Activated naive CD4-positive, alpha-beta T cell treated with anti-CD3 and anti-CD28 coated beads, Interleukin-2, amount 50 U/mL, for 72 hours (primary cell): ENCODE measurements around the gene ZFHX3. TPM values are rescaled to one million over a fixed set of nuclear protein-coding genes. Genes with fewer than 3 reads are reported as not detected.

Experiments used
- ATAC-seq, 2 donors: fragments of 150-1000 bp; cut with Tn5 transposase; 2 replicates each; pipeline ENCODE4 v1.10.0; 2021; ENCODE audit warnings: mild to moderate bottlenecking in 2 of 2, moderate library complexity in 2 of 2
- DNase-seq, 2 donors: peaks; one replicate each; pipeline ENCODE4 v3.0.0; 2021 to 2022; ENCODE audit warnings: low spot score in 2 of 2
- H3K27ac Mint-ChIP-seq, 2 donors: one replicate each; pipeline ENCODE4 v1.8.0; 2022; ENCODE audit warnings: mild to moderate bottlenecking in 2 of 2, mixed read lengths in 2 of 2
- H3K36me3 Mint-ChIP-seq, 2 donors: one replicate each; pipeline ENCODE4 v1.8.0; 2022; ENCODE audit warnings: mixed read lengths in 2 of 2
- H3K9me3 Mint-ChIP-seq, 2 donors: one replicate each; pipeline ENCODE4 v1.8.0; 2022; ENCODE audit warnings: mixed read lengths in 2 of 2
- total RNA-seq, 2 donors: library from RNA; stranded (reverse); gene quantifications; one replicate each; pipeline ENCODE4 v1.2.3, GENCODE V29; 2022

The ZFHX3 gene
- total RNA-seq, 2 donors from 2014 or later, result 0.07 to 1.7 TPM

DNA sequence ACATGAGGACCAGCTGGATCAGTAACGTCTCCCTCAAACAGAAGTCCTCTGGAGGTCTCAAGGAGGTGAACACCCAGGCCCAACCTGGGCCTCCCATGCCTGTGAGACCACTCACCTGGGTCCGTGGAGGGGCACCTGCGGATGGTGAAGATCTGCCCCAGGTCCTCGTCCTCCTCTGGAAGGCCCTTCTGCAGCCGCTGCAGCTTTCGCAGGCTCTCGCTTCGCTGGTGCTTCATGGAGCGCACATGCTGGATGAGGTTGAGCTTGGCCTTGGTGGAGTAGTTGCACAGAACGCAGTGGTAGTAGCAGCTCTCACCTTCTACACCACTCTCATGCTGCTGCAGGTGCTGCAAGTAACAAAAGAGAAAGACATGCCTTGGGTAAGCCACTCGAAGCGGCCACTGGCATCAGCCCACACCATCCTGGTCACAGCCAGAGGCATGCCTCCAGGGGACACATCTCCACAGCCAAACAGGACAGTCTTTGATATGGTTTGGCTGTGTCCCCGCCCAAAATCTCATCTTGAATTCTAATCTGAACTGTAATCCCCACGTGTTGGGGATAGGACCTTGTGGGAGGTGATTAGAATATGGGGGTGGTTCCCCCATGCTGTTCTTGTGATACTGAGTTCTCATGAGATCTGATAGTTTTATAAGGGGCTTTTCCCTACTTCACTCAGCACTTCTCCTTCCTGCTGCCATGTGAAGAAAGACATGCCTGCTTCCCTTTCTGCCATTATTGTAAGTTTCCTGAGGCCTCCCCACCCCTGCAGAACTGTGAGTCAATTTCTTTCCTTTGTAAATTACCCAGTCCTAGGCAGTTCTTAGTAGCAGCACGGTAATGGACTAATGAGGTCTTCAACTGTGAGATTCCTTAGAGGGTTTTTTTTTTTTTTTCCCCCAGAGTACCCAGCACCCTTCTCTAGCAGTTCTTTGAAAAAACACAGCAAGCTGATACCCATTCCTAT lies 158.0 kb downstream of the ZFHX3 start:
- no peak for ATAC-seq
- peaks cover 0 to 7% of the 10 kb centered on the region in 2 donors for H3K9me3 Mint-ChIP-seq

DNA sequence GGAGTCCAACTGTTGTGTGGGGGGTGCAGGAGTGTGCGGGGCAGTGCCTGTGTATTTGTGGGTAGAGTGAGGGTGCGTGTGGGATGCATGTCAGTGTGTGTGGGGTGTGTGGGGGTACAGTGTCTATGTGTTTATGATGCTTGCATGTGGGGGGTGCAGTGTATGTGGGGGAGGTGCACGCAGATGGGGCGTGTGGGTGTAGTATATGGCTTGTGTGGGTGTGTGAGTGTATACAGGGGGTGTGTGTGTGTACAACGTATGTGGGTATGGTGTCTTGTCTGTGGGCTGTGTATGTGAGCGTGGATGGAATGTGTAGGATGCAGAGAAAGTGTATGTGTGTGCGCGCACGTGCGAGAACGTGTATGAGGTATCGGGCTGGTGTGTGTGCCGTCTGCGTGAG lies 160.4 kb downstream of the ZFHX3 start:
- H3K27ac Mint-ChIP-seq, result no peak overlapping the region
- H3K9me3 Mint-ChIP-seq, result peaks cover 0 to 7% of the 10 kb centered on the region in 2 donors
- ATAC-seq (no peak), DNase-seq (no peak)
- H3K36me3 Mint-ChIP-seq, result peaks cover 5 to 8% of the 10 kb centered on the region in 2 donors

More for the DNA sequence above, 158.0 kb downstream of the ZFHX3 start:
- Mint-ChIP-seq H3K36me3 (peaks cover 5 to 8% of the 10 kb centered on the region in 2 donors), H3K27ac (no peak overlapping the region)
- DNase-seq, result no peak

DNA sequence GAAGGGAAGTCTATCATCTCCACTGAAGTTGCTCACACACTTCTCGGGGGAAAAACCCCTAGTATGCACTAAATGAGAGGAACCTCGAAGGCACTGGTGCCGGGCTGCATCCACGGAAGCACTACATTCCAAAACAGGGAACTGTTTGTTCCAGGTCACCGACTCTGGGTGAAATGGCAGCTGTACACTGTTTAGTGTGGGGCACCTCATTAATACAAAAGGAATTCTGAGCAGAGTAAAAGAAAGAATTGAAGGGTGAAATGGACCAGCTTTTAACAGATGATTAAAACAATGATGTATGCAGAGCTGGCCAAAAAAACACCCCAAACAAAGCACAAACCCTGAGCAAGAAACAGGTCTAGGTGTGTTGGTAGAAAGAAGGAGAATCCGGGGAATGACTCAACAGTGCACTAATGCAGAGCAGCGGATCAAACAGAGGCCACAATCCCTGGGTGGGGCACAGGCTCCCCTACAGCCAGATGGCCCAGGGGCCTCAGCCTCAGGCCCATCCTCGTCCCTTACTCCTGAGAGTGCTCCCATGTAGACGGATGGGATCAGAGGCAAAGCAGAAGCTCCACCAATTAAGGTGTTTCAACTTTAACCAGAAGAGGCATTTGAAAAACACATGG lies 161.5 kb downstream of the ZFHX3 start:
- H3K36me3 Mint-ChIP-seq, result peaks cover 5 to 8% of the 10 kb centered on the region in 2 donors

DNA sequence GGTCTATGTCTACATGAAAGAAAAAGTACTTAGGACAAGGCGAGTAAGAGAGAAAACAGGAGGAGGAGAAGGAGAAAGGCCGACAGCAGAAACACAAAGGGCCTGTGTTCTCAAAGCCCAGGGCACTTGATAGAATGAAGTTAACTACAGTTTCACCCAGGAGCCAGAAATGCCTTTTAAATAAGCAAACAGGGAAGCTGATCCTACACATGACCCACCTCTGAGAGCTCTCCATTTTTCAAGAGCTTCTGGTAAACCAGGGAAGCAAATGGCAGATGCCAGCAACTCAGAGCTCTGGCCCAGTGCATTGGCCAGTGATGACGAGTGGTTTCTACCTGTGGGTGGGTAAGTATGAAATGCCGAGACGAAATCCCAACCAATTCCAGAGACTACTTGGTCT lies 163.4 kb downstream of the ZFHX3 start:
- Mint-ChIP-seq H3K9me3 (no peaks in the 10 kb centered on the region), H3K27ac (no peak overlapping the region), H3K36me3 (no peaks in the 10 kb centered on the region)
- DNase-seq, result no peak
- no peak for ATAC-seq

More for the DNA sequence above, 161.5 kb downstream of the ZFHX3 start:
- Mint-ChIP-seq H3K9me3 (peaks cover 0 to 7% of the 10 kb centered on the region in 2 donors), H3K27ac (no peak overlapping the region)
- DNase-seq (no peak), ATAC-seq (no peak)

DNA sequence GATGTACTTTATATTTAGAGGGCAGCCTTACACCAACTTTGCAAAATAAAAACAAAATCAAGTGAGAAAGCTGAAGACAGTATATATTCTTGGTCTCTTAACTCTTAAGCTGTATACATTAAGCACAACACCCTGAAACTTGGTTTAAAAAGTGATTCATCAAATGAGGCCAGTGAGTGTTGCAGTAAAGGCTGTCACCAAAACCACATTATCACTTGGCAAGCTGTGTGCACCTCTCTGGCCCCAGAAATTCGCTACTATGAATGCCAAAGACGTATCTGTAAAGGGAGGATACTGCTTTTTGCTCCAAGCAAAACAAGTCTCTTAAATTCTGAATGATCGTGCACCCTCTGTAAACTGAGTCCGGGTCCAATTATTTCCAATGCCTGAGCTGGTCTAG lies 163.9 kb downstream of the ZFHX3 start:
- peak; percentile 20 to 70 for ATAC-seq

DNA sequence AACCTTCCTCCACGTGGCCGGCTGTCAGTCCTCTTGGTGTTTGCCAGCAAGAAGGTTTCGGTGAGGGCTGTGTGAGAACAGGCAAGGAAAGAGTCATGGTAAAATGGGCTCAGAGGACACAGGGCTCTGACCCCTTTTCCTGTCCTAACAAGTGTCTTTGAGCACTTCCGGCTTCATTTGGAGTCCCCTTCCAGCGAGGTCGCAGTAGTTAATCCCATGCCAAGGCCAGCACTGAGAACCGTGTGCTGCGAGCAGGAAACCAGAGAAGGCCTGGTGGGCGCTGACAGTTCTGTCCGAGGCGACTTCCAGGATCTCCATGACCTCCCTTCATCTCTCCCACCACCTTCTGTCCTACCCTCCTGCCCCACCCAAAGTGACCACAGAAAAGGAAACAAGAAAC lies 168.1 kb downstream of the ZFHX3 start:
- H3K9me3 Mint-ChIP-seq, result no peaks in the 10 kb centered on the region
- H3K36me3 Mint-ChIP-seq, result no peaks in the 10 kb centered on the region
- H3K27ac Mint-ChIP-seq, result no peak overlapping the region
- DNase-seq, result no peak
- no peak for ATAC-seq

More for the DNA sequence above, 163.9 kb downstream of the ZFHX3 start:
- DNase-seq, result no peak
- Mint-ChIP-seq H3K27ac (no peak overlapping the region), H3K9me3 (no peaks in the 10 kb centered on the region), H3K36me3 (no peaks in the 10 kb centered on the region)

DNA sequence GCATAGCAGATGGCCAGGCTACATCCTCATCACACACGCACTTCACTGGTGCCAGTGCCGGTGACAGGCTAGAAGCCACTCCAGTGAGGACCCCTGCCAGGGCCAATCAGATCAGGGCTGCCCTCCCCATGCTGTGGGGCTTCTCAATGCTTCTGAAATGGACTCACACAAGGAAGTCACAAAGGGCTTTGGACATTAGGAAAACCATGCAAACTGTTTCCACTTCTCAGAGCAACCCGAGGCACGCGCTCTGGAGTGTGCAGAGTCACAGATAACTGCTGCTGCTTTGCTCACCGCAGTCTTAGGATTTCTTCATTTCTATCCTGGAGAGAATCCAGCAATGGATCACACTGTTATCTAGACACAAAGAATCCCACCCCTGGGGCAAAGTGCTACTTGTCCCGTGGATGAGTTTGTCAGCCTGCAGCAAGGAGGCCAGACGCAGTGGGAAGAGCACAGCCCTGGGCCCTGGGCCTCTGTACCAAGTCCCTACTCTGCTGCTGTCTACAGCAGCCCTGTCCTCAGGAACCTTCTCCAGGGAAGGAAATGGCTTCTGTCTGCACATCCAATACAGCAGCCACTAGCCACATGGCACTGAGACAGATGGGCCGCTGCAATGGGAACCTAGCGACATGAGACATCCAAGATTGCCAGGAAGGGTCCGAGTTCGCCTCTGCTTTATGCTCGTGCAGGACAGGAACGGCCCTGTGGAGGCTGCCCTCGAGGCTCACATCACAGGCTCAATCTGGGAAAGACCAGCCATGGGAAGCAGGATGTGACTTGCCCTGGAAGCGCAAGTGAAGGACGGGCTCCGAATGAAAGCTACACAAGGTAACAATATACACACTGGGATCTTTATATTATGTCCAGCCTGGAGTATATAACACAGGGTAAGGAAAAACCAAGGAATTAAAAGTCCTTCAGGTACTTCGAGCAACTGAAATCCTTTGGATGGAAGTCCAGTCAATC lies 169.3 kb downstream of the ZFHX3 start:
- Mint-ChIP-seq H3K9me3 (no peaks in the 10 kb centered on the region), H3K27ac (no peak overlapping the region), H3K36me3 (no peaks in the 10 kb centered on the region)
- DNase-seq (no peak), ATAC-seq (no peak)

DNA sequence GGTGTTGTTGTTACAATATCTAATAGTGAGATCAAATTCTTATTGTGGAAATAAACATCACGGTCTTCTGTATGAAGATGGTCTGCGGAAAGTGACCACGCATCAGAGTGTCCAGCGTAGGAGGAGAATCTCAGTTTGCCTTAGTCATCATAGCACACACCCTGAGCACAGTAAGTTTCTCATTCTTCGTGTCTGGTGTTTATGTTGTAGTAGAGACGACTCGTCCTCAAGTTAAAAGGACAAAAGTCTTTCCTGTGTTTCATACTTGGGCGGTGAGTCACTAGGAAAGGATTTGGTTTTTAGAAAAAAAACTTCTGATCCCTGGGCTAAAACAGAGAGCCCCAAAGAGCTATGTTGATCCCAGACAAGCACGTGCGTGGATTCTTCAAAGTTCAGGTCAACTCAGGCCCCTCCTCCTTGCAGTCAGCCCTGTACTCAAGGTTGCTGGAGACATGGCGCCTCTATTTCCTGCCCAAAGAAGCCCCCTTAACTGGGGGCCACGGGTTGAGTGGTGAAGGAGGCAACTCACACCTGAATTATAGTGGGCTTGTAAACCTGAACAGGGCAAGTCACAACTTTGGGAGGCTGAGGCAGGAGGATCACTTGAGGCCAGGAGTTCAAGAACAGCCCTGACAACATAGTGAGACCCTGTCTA lies 170.4 kb downstream of the ZFHX3 start:
- no peaks in the 10 kb centered on the region for H3K36me3 Mint-ChIP-seq
- no peak for DNase-seq
- H3K9me3 Mint-ChIP-seq, result no peaks in the 10 kb centered on the region
- no peak overlapping the region for H3K27ac Mint-ChIP-seq
- ATAC-seq, result peak; percentile 41 to 69

DNA sequence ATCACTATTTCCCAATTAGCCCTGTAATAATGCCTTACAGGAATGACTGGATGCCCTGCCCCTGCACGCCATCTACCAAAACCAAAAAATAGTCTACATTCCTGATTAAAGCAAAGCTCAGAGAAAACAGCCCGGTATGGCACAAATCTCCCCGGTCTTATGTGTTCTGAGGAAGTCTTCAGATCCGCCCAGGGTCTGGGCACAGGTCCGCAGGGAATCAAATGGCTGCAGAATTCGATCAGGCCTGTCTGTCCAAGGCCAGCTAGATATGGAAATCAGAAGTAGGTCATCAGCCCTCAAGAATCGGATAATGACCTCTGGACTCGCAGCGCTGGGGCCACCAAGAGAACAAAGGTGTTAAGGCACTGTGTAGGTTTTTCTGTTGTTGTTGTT lies 171.0 kb downstream of the ZFHX3 start:
- Mint-ChIP-seq H3K27ac (no peak overlapping the region), H3K36me3 (no peaks in the 10 kb centered on the region), H3K9me3 (no peaks in the 10 kb centered on the region)
- DNase-seq, result no peak
- ATAC-seq, result no peak

DNA sequence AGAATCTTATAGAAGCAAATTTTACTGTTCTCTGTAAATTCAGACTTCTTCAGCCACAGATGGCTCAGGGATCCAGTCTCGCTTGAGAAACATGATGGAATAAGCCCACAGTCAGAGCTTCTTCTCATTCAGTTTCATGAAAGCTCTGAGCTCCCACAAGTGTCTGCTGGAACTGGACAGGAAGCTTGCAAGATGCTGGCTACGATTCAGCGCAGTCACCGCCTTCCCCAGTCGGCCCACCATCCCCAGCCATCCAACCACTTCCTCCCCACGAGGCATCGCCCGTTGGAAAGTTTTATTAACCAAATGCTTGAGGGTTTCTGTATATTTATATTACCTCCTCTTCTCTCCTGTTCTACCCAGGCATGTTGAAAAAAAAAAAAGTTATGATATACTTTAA lies 171.7 kb downstream of the ZFHX3 start:
- ATAC-seq, result peak in 1 of 2 donors; percentile 31
- Mint-ChIP-seq H3K9me3 (no peaks in the 10 kb centered on the region), H3K27ac (no peak overlapping the region), H3K36me3 (no peaks in the 10 kb centered on the region)
- no peak for DNase-seq

DNA sequence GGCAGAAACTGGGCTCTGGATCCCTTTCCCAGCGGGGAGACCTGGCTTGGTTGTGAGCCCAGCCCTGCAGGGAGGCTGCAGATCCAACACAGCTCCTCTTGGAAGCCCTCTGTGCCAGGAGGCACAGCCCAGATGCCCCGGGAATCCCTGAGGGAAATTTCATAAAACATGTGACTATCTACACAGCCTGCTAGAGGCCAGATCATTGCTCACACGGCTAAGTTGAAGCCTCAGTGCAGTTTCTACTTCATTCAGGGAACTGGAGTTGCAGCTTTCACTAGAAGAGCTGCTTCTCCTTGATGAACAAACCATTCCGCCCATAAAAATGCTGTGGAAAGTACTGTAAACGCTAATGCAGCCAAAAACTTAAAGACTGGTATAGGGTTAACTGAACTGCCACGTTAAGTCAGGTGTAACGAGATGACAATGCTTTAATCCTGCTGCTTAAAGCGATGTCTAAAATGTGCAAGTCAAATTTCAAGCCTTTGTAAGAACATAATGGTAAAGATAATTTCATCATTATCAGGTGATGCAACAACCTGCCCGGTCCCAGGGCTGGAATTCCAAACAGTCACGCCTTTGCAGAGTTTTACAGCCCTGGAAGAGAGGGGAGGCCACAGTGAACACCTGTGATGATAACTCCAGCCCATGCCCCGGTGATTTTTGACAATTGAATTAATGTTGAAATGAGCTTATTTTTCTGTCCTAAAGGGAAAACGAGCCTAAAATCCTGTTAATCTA lies 172.5 kb downstream of the ZFHX3 start:
- no peaks in the 10 kb centered on the region for H3K36me3 Mint-ChIP-seq

DNA sequence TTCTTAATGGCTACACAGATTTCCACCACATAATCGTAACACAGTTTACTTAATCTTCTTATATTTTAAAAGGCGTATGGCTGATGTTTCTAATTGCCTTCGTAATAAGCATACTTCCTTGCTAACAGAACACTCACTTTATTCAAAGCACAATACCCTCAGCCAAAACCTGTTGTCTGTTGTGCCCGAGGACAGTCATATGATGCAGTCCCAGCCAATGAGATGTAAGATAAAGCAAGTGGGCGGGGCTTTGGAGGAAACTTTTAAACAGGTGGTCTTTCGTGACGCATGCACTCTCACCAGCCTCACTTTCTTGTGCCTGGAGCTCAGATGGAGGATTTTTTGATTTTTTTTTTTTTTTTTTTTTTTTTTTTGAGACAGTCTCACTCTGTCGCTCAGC lies 174.1 kb downstream of the ZFHX3 start:
- DNase-seq (no peak), ATAC-seq (no peak)
- Mint-ChIP-seq H3K9me3 (no peaks in the 10 kb centered on the region), H3K36me3 (no peaks in the 10 kb centered on the region), H3K27ac (no peak overlapping the region)

More for the DNA sequence above, 172.5 kb downstream of the ZFHX3 start:
- Mint-ChIP-seq H3K9me3 (no peaks in the 10 kb centered on the region), H3K27ac (no peak overlapping the region)
- no peak for DNase-seq
- ATAC-seq, result no peak

DNA sequence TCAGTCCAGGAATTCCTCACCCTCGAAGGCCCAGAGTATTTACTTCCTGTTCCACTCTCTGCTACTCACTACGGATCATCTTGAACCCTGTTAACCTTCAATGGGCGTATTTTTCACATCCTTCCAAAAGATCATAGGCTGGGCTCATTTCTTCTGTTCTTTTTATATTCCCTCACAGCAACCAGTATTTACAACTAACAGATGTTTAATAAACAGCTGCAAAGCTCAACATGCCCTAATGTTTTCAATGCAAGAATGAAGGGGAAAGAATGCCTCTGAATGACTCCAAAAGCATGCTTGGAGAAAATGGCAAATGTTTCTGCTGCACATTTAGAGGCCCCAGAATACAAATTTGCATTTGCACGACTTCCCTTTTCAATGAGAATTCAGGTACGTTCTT lies 174.9 kb downstream of the ZFHX3 start:
- ATAC-seq, result no peak
- H3K27ac Mint-ChIP-seq, result no peak overlapping the region
- no peak for DNase-seq
- no peaks in the 10 kb centered on the region for H3K9me3 Mint-ChIP-seq
- H3K36me3 Mint-ChIP-seq, result no peaks in the 10 kb centered on the region

DNA sequence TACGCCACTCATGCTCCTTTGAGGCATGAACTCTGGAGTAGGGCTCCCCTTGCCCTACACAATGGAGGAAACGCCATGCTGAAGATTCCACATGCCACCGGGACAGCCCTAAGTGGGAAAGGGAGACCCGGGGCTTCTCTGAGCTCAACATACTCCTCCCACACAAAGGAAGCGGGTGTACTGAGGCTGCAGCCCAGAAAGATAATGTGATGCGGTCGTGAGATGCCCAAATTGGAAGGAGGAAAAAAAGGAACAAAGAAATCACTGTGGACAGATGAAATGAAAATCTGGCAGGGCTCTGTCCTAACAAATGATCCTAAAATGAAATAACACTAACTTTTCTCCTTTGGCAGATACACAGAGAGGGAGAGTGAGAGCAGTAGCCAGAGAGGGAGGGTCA lies 182.1 kb downstream of the ZFHX3 start:
- H3K9me3 Mint-ChIP-seq, result no peaks in the 10 kb centered on the region
- DNase-seq, result no peak
- H3K27ac Mint-ChIP-seq, result no peak overlapping the region
- H3K36me3 Mint-ChIP-seq, result no peaks in the 10 kb centered on the region
- ATAC-seq, result no peak

DNA sequence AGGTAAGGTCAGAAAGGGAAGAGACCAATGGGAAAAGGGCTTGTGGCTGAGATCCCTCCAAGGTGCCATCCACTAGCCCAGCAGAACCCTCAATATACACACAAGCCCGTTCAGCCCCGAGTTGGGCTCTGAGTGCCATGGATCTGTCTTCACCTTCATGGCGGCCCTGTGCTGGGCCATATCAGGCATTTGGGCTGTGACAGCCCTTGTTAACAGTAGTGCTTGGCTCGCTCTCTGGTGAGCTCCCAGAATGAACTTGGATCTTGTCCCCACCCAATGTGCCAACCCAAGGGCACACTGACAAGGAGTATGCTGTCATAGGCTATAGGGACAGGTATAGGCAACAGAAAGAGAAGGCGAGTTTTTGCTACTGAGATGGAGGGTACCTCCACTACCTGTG lies 182.7 kb downstream of the ZFHX3 start:
- H3K36me3 Mint-ChIP-seq, result no peaks in the 10 kb centered on the region
- no peak for DNase-seq
- no peak overlapping the region for H3K27ac Mint-ChIP-seq
- H3K9me3 Mint-ChIP-seq, result no peaks in the 10 kb centered on the region
- ATAC-seq, result no peak
